WI38 (cell line): ENCODE measurements around the gene CDCA4.
A peak's percentile ranks its signal among the peaks of the same experiment; 100 is the strongest.

Source experiments
- H3K4me3 ChIP-seq: 2 replicates; pipeline ENCODE4 v1.5.1; 2011; ENCODE audit warnings: low read depth, mild to moderate bottlenecking, control low read depth, low read length
- CTCF ChIP-seq: IDR thresholded peaks from 2 replicates; pipeline ENCODE4 v1.5.1; 2012; ENCODE audit warnings: low read depth, mild to moderate bottlenecking, control low read depth, low read length

The CDCA4 gene

GRCh38 chr14:105049753-105050550 is 29.1 kb upstream of the CDCA4 start:
- TF ChIP-seq CTCF, result no peak
- H3K4me3 ChIP-seq, result no peak overlapping the region

- H3K4me3 ChIP-seq, result no peak overlapping the region
- no peak for TF ChIP-seq CTCF
Measured at GRCh38 chr14:105047283-105048016, 26.6 kb upstream of the CDCA4 start.

GRCh38 chr14:105046891-105047282 is 26.0 kb upstream of the CDCA4 start:
- TF ChIP-seq CTCF, result no peak

GRCh38 chr14:105045710-105046326 is 24.9 kb upstream of the CDCA4 start:
- no peak overlapping the region for H3K4me3 ChIP-seq
- TF ChIP-seq CTCF, result peak; percentile 97

More at GRCh38 chr14:105046891-105047282, 26.0 kb upstream of the CDCA4 start:
- no peak overlapping the region for H3K4me3 ChIP-seq

- H3K4me3 ChIP-seq, result no peak overlapping the region
Measured at GRCh38 chr14:105043641-105044040, 22.8 kb upstream of the CDCA4 start.

GRCh38 chr14:105042813-105043212 is 21.9 kb upstream of the CDCA4 start:
- H3K4me3 ChIP-seq, result no peak overlapping the region
- no peak for TF ChIP-seq CTCF

More at GRCh38 chr14:105043641-105044040, 22.8 kb upstream of the CDCA4 start:
- no peak for TF ChIP-seq CTCF
